ENCODE results near the gene PNMA6A. TPM values are rescaled to one million over a fixed set of nuclear protein-coding genes. Genes with fewer than 3 reads are reported as not detected.
"Not testable (repeated sequence)": the region's sequence is repeated elsewhere in the genome, so short reads cannot be mapped to it uniquely, and the experiment has no call there.

The PNMA6A gene
- total and polyA plus RNA-seq, 10 of the 15 experiments (the other 5 are each of a cell fraction or from before 2014, with no cell fraction given) = 0.03 to 0.23 (median 0.15) TPM; not detected in 7

- ChIA-PET POLR2A (no interaction called here), RAD21 (ENCODE audit: unreplicated experiment) (no interaction called here), SMC1A (ENCODE audit: uncharacterized antibody, unreplicated experiment) (no interaction called here), CTCF (no interaction called here)
- no peak overlapping the region for H3K9ac ChIP-seq (ENCODE audit: control insufficient read depth, insufficient read depth, low read length)
- H3K27ac ChIP-seq (ENCODE audit: control insufficient read depth, insufficient read depth) = no peak overlapping the region
- H3K4me1 ChIP-seq (ENCODE audit: control insufficient read depth, insufficient read depth, low read length) = no peaks in the 10 kb centered on the region
- FAIRE-seq (no peak), ATAC-seq (no peak), DNase-seq (ENCODE audit: low read depth, low spot score) (no peak)
- intact Hi-C loops (cut with micrococcal nuclease; ENCODE audit: unreplicated experiment) (no loop called here), in situ Hi-C loops (cut with MboI) (no loop called here)
- H3K9me3 ChIP-seq (replicated peaks; ENCODE audit: control insufficient read depth, insufficient read depth, low read length) = no peaks in the 10 kb centered on the region
- no peaks in the 10 kb centered on the region for H4K20me1 ChIP-seq (ENCODE audit: control insufficient read depth, insufficient read depth)
- no peak overlapping the region for H2AFZ ChIP-seq (ENCODE audit: control insufficient read depth, low read depth, low read length)
- no TSS peak for BruUV-seq (replicated peaks)
- H3K27me3 ChIP-seq (replicated peaks in 1 of 2; ENCODE audit: control insufficient read depth in 2 of 2, insufficient read depth in 2 of 2, low read length in 1 of 2) = no peaks in the 10 kb centered on the region
- H3K79me2 ChIP-seq (ENCODE audit: control insufficient read depth, insufficient read depth, low read length) = no peaks in the 10 kb centered on the region
- TF ChIP-seq HSF1 (IDR thresholded peaks at IDR 0.05; ENCODE audit: low read depth, low read length) (no peak), ZBTB33 (IDR thresholded peaks at IDR 0.05) (no peak), BCLAF1 (IDR thresholded peaks at IDR 0.05) (no peak), SRF (IDR thresholded peaks at IDR 0.05; ENCODE audit: low read depth in 2 of 2, low read length in 2 of 2) (no peak), ZNF592 (IDR thresholded peaks at IDR 0.05) (no peak)
- H3K36me3 ChIP-seq (ENCODE audit: control insufficient read depth in 2 of 2, insufficient read depth in 2 of 2, low read length in 1 of 2) = no peaks in the 10 kb centered on the region
- 81% methylated on average over 4 of the region's 14 CpGs for WGBS (ENCODE audit: insufficient coverage, insufficient replicate concordance, low lambda C conversion rate, missing lambda C conversion rate)
- H3K4me3 ChIP-seq = no peak overlapping the region
- no peak overlapping the region for H3K4me2 ChIP-seq (ENCODE audit: control insufficient read depth, insufficient read depth)
Observed at GRCh38 chrX:153075366-153075765, 3.1 kb downstream of the PNMA6A start.

- H3K9ac ChIP-seq (ENCODE audit: control insufficient read depth, insufficient read depth, low read length); CTCF ChIA-PET; SMC1A ChIA-PET (ENCODE audit: uncharacterized antibody, unreplicated experiment); intact Hi-C loops (cut with micrococcal nuclease; ENCODE audit: unreplicated experiment); H3K9me3 ChIP-seq (replicated peaks; ENCODE audit: control insufficient read depth, insufficient read depth, low read length); H3K4me1 ChIP-seq (ENCODE audit: control insufficient read depth, insufficient read depth, low read length); POLR2A ChIA-PET; H3K27ac ChIP-seq (ENCODE audit: control insufficient read depth, insufficient read depth); H3K4me2 ChIP-seq (ENCODE audit: control insufficient read depth, insufficient read depth); H4K20me1 ChIP-seq (ENCODE audit: control insufficient read depth, insufficient read depth); BruUV-seq (replicated peaks); H3K27me3 ChIP-seq (replicated peaks in 1 of 2; ENCODE audit: control insufficient read depth in 2 of 2, insufficient read depth in 2 of 2, low read length in 1 of 2); H3K79me2 ChIP-seq (ENCODE audit: control insufficient read depth, insufficient read depth, low read length); in situ Hi-C loops (cut with MboI); H2AFZ ChIP-seq (ENCODE audit: control insufficient read depth, low read depth, low read length); DNase-seq (ENCODE audit: low read depth, low spot score); H3K36me3 ChIP-seq (ENCODE audit: control insufficient read depth in 2 of 2, insufficient read depth in 2 of 2, low read length in 1 of 2); FAIRE-seq; H3K4me3 ChIP-seq; RAD21 ChIA-PET (ENCODE audit: unreplicated experiment): not testable (repeated sequence)
- no CpG with 5 or more reads among the region's 76 CpGs for WGBS (ENCODE audit: insufficient coverage, insufficient replicate concordance, low lambda C conversion rate, missing lambda C conversion rate)
- ATAC-seq = 0 out of 3 replicates have a peak, but pooled peaks have one; percentile 36
Observed at GRCh38 chrX:153077437-153078135, 5.3 kb downstream of the PNMA6A start.

Data from GM12878 (cell line).